ENCODE results near the gene STX1B. TPM values are rescaled to one million over a fixed set of nuclear protein-coding genes. Genes with fewer than 3 reads are reported as not detected.

The STX1B gene
- total and polyA plus RNA-seq, 2 of the 8 experiments (the other 6 are each of a cell fraction or from before 2014, with no cell fraction given) = 8.9 to 20.2 TPM

- H3K79me1 ChIP-seq (ENCODE audit: low read depth, low read length) = no peaks in the 10 kb centered on the region
- no peak overlapping the region for H3K4ac ChIP-seq (replicated peaks; ENCODE audit: insufficient read length, low read depth, low read length)
- ChIA-PET CTCF (ENCODE audit: partially characterized antibody) (interaction anchor here (2.6 kb wide), 1 partner anchor 11 kb away, joined by 19 read pairs; no protein-coding TSS in a partner anchor), POLR2A (ENCODE audit: partially characterized antibody) (interaction anchor here (0.9 to 4.4 kb wide), 13 partner anchors 10 to 233 kb away, joined by 3 to 23 read pairs (median 4); partner anchors contain the start of genes FBXL19, FUS and SETD1A)
- peak overlapping the region; percentile 40; the same call in 1 of the 2 replicates for H2BK15ac ChIP-seq (ENCODE audit: low read length)
- peaks cover 12% of the 10 kb centered on the region for H3K23me2 ChIP-seq (ENCODE audit: low read depth, low read length)
- H2BK5ac ChIP-seq (ENCODE audit: low read depth, low read length) = peak overlapping the region; percentile 91; the same call in 1 of the 2 replicates
- peak overlapping the region; percentile 79 for H4K91ac ChIP-seq (replicated peaks; ENCODE audit: insufficient read length, low read length)
- H3K23ac ChIP-seq (ENCODE audit: insufficient read length) = no peak overlapping the region
- DNase-seq (ENCODE audit: low read depth in 1 of 2, low spot score in 2 of 2) (peak in 1 of 2 experiments; percentile 62), FAIRE-seq (no peak)
- peaks cover 0 to 37% (median 24%) of the 10 kb centered on the region in 4 experiments; a peak in 6 of 7 replicates for H3K4me1 ChIP-seq (replicated peaks in 1 of 4; ENCODE audit: control insufficient read depth in 3 of 4, insufficient read depth in 4 of 4, low read length in 3 of 4)
- peak overlapping the region; percentile 1; the same call in 1 of the 2 replicates for H2AK5ac ChIP-seq (ENCODE audit: low read depth, low read length)
- peak overlapping the region; percentile 31; the same call in 1 of the 2 replicates for H4K8ac ChIP-seq (ENCODE audit: extremely low read depth, insufficient read depth, low read length)
- H3K9me3 ChIP-seq (ENCODE audit: insufficient read depth in 2 of 2, low read depth in 1 of 2, low read length in 1 of 2) = no peaks in the 10 kb centered on the region
- H3K36me3 ChIP-seq (ENCODE audit: control insufficient read depth in 2 of 4, insufficient read depth in 4 of 4, low read length in 3 of 4) = peaks cover 10 to 21% (median 12%) of the 10 kb centered on the region in 4 experiments; a peak in 7 of 8 replicates
- H3K79me2 ChIP-seq (ENCODE audit: control insufficient read depth in 1 of 2, insufficient read depth in 2 of 2, low read length in 2 of 2) = no peaks in the 10 kb centered on the region
- 0 out of 2 replicates have a peak overlapping the region, but pooled peaks have one; percentile 1 for H3K18ac ChIP-seq (ENCODE audit: extremely low read depth, low read length)
- peak overlapping the region; percentile 72 to 85 for H3K4me2 ChIP-seq (ENCODE audit: insufficient read depth in 1 of 2, low read depth in 2 of 2, low read length in 2 of 2)
- H3K56ac ChIP-seq (replicated peaks; ENCODE audit: insufficient read length, low read depth, low read length) = peak overlapping the region; percentile 32
- H3K4me3 ChIP-seq (ENCODE audit: extremely low read depth in 1 of 4, insufficient read depth in 2 of 4, low read depth in 3 of 4, low read length in 4 of 4) = peak overlapping the region in 1 of 4 experiments; percentile 98; a peak in 2 of 8 replicates
- 82% methylated on average over 38 of the region's 38 CpGs; no CpG with 5 or more reads in 1 of the 2 experiments for WGBS, 2 experiments (ENCODE audit: extremely low coverage in 1 of 2, insufficient coverage in 1 of 2, insufficient read length in 1 of 2, insufficient replicate concordance in 2 of 2, low coverage in 1 of 2, low lambda C conversion rate in 2 of 2, missing lambda C conversion rate in 1 of 2)
- H3K27ac ChIP-seq (ENCODE audit: low read depth, low read length) = peak overlapping the region; percentile 77
- H3K27me3 ChIP-seq (replicated peaks in 1 of 4; ENCODE audit: control insufficient read depth in 3 of 4, extremely low read depth in 1 of 4, insufficient read depth in 3 of 4, low read length in 3 of 4) = no peaks in the 10 kb centered on the region
- TF ChIP-seq POLR2A (IDR thresholded peaks at IDR 0.05; ENCODE audit: control extremely low read depth in 1 of 2, low read depth in 2 of 2, low read length in 2 of 2) = 0 out of 3 replicates have a peak, but pooled peaks of 1 of the 2 experiments have one; percentile 21
- no peak for TF ChIP-seq BRCA1 (IDR thresholded peaks at IDR 0.05; ENCODE audit: low read depth, low read length)
- peak overlapping the region in 2 of 4 experiments; percentile 38 to 53; a peak in 4 of 7 replicates for H3K9ac ChIP-seq (replicated peaks in 1 of 4; ENCODE audit: extremely low read depth in 1 of 4, low read depth in 3 of 4, low read length in 3 of 4)
- H2AFZ ChIP-seq (ENCODE audit: low read length) = no peak overlapping the region
- H3K14ac ChIP-seq (ENCODE audit: insufficient read length) = no peak overlapping the region
- peak overlapping the region; percentile 47 for H2BK120ac ChIP-seq (replicated peaks; ENCODE audit: low read depth, low read length)
- H2BK20ac ChIP-seq (ENCODE audit: low read length) = no peak overlapping the region
- peaks cover 0 to 8% of the 10 kb centered on the region in 2 experiments for H4K20me1 ChIP-seq (replicated peaks in 1 of 2; ENCODE audit: control insufficient read depth in 1 of 2, insufficient read depth in 2 of 2, low read length in 2 of 2)
- peak overlapping the region; percentile 78 for H4K5ac ChIP-seq (ENCODE audit: insufficient read length, low read depth, low read length)
- peak overlapping the region; percentile 96; the same call in 1 of the 2 replicates for H2BK12ac ChIP-seq (ENCODE audit: low read depth, low read length)
These were observed 63.5 kb downstream of the STX1B start for GRCh38 chr16:30946671-30947540.
